HCT116 (cell line): Measurements from ENCODE around the gene TMEM217. TPM values are rescaled to one million over a fixed set of nuclear protein-coding genes. Genes with fewer than 3 reads are reported as not detected.

Experiments used
- ATAC-seq: fragments of 200-7000 bp; cut with Tn5 transposase; 2 replicates; pipeline ENCODE4 v1.9.1; 2020; ENCODE audit warnings: mild to moderate bottlenecking, moderate library complexity
- BruUV-seq: library from RNA; stranded (reverse); fragments of 400-500 nt; replicated peaks from 2 replicates; lab custom pipeline; 2021; lab: Mats Ljungman, UMichigan
- CTCF ChIA-PET: fragments of 300-600 bp; sonication (Branson Sonifier 250); formaldehyde crosslinking; loops from one replicate; lab custom pipeline; 2021; ENCODE audit warnings: antibody characterized with exemption; lab: Charles Lee
- POLR2A ChIA-PET: fragments of 300-600, 350-600 bp; sonication (Branson Sonifier 250); formaldehyde crosslinking; loops from one replicate; lab custom pipeline; 2021; ENCODE audit warnings: antibody characterized with exemption; lab: Charles Lee
- RAD21 ChIA-PET, 2 experiments: fragments of 300-600 bp; sonication (Branson Sonifier 250); formaldehyde crosslinking; loops; one replicate each; lab custom pipeline; 2023; ENCODE audit warnings: low total read pairs in 2 of 2; ENCODE audit not compliant: uncharacterized antibody in 2 of 2, unreplicated experiment in 2 of 2, low non-redundant PET in 1 of 2; lab: Charles Lee
- DNase-seq: peaks from one replicate; pipeline ENCODE4 v3.0.0-alpha.2; 2010; ENCODE audit warnings: low read depth, low spot score
- H2AFZ ChIP-seq: fragments of 200-600 bp; shearing (Covaris generic), sonication (generic); 2 replicates; pipeline ENCODE4 v1.6.1; 2017; ENCODE audit warnings: low read depth, mixed run types, mixed read lengths, antibody characterized with exemption, low read length; ENCODE audit not compliant: poor library complexity, severe bottlenecking
- H3K27ac ChIP-seq: 2 replicates; pipeline ENCODE4 v1.5.1; 2012; ENCODE audit warnings: low read depth, low read length
- H3K27me3 ChIP-seq: fragments of 200-600 bp; sonication (generic); 2 replicates; pipeline ENCODE4 v1.6.1; 2016; ENCODE audit warnings: mixed run types, low read length, mixed read lengths; ENCODE audit not compliant: insufficient read depth
- H3K36me3 ChIP-seq, 2 experiments: fragments of 200-500 bp in 1 of 2; fragments of 200-600 bp in 1 of 2; sonication (Bioruptor generic) in 1 of 2; sonication (generic) in 1 of 2; 2 replicates each; pipeline versions ENCODE4 v1.5.1 to v1.6.1; 2014 to 2016; ENCODE audit warnings: low read length in 2 of 2, inconsistent platforms in 1 of 2, mixed read lengths in 1 of 2, mixed run types in 1 of 2; ENCODE audit not compliant: insufficient read depth in 2 of 2, control insufficient read depth in 1 of 2
- H3K4me1 ChIP-seq, 2 experiments: fragments of 200-600 bp in 1 of 2; sonication (generic) in 1 of 2; 2 replicates each; pipeline versions ENCODE4 v1.5.1 to v1.6.1; 2012 to 2017; ENCODE audit warnings: low read length in 2 of 2, inconsistent platforms in 1 of 2, mild to moderate bottlenecking in 1 of 2, mixed read lengths in 1 of 2, mixed run types in 1 of 2, moderate library complexity in 1 of 2; ENCODE audit not compliant: insufficient read depth in 2 of 2, control insufficient read depth in 1 of 2
- H3K4me2 ChIP-seq: fragments of 200-600 bp; sonication (generic); 2 replicates; pipeline ENCODE4 v1.6.1; 2017; ENCODE audit warnings: mixed run types, low read length, mixed read lengths
- H3K4me3 ChIP-seq, 2 experiments: fragments of 200-600 bp in 1 of 2; sonication (generic) in 1 of 2; replicated peaks in 1 of 2; 2 replicates each; pipeline ENCODE4 v1.5.1; 2011 to 2016; ENCODE audit warnings: low read length in 2 of 2, control low read depth in 1 of 2, low read depth in 1 of 2, mild to moderate bottlenecking in 1 of 2, mixed read lengths in 1 of 2, mixed run types in 1 of 2
- H3K79me2 ChIP-seq: fragments of 200-600 bp; sonication (generic); 2 replicates; pipeline ENCODE4 v1.6.1; 2017; ENCODE audit warnings: mild to moderate bottlenecking, mixed run types, low read length, moderate library complexity, mixed read lengths; ENCODE audit not compliant: insufficient read depth
- H3K9ac ChIP-seq: fragments of 200-600 bp; sonication (generic); 2 replicates; pipeline ENCODE4 v1.6.1; 2016; ENCODE audit warnings: low read length, mixed read lengths
- H3K9me2 ChIP-seq: fragments of 200-600 bp; sonication (generic), shearing (Covaris generic); 2 replicates; pipeline ENCODE4 v1.6.1; 2017; ENCODE audit warnings: mixed run types, mild to moderate bottlenecking, moderate library complexity; ENCODE audit not compliant: insufficient read depth
- H3K9me3 ChIP-seq, 2 experiments: fragments of 200-500 bp in 1 of 2; fragments of 200-600 bp in 1 of 2; sonication (Bioruptor generic) in 1 of 2; sonication (generic) in 1 of 2; 2 replicates each; pipeline ENCODE4 v1.6.1; 2014 to 2017; ENCODE audit warnings: low read length in 2 of 2, mixed read lengths in 2 of 2, inconsistent platforms in 1 of 2, low read depth in 1 of 2, mild to moderate bottlenecking in 1 of 2, mixed run types in 1 of 2, moderate library complexity in 1 of 2; ENCODE audit not compliant: control insufficient read depth in 1 of 2, insufficient read depth in 1 of 2
- H4K20me1 ChIP-seq: fragments of 200-600 bp; sonication (generic), shearing (Covaris generic); 2 replicates; pipeline ENCODE4 v1.6.1; 2017; ENCODE audit warnings: mixed run types, mild to moderate bottlenecking, moderate library complexity; ENCODE audit not compliant: insufficient read depth
- CBX3 ChIP-seq: IDR thresholded peaks from 2 replicates; pipeline ENCODE4 v1.6.1; 2012; ENCODE audit warnings: low read depth
- ELF1 ChIP-seq: IDR thresholded peaks from 2 replicates; pipeline ENCODE4 v1.6.1; 2012; ENCODE audit warnings: low read depth, borderline replicate concordance
- MAX ChIP-seq: IDR thresholded peaks from 2 replicates; pipeline ENCODE4 v1.6.1; 2012
- POLR2AphosphoS5 ChIP-seq: IDR thresholded peaks from 2 replicates; pipeline ENCODE4 v1.6.1; 2011; ENCODE audit warnings: mild to moderate bottlenecking, low read depth, low read length, moderate library complexity
- RAD21 ChIP-seq: IDR thresholded peaks from 2 replicates; pipeline ENCODE4 v1.6.1; 2012; ENCODE audit warnings: low read depth, mild to moderate bottlenecking
- SIN3A ChIP-seq: IDR thresholded peaks from 2 replicates; pipeline ENCODE4 v1.6.1; 2012; ENCODE audit warnings: low read depth
- TCF7L2 ChIP-seq: IDR thresholded peaks from 2 replicates; pipeline ENCODE4 v1.7.0; 2011; ENCODE audit warnings: borderline replicate concordance, inconsistent platforms; ENCODE audit not compliant: insufficient read depth, insufficient read length; ENCODE audit errors: extremely low read depth
- ZFX ChIP-seq: fragments of 450-650 bp; IDR thresholded peaks from 2 replicates; pipeline ENCODE4 v1.6.1; 2017
- intact Hi-C: fragments of 100-400 bp; cut with micrococcal nuclease; formaldehyde crosslinking; loops from 2 replicates; pipeline ENCODE4 v1.10.0; 2022
- total RNA-seq: library from RNA; stranded (reverse); gene quantifications from one replicate; pipeline ENCODE4 v1.2.1, GENCODE V29; 2021; ENCODE audit not compliant: unreplicated experiment
- TF ChIP-seq, protein P1 (sequence below): IDR thresholded peaks from 2 replicates; pipeline ENCODE4 v1.6.1; 2012; ENCODE audit warnings: low read depth

TMEM217 gene
- total RNA-seq, 1 experiment from 2014 or later = 0.98 TPM

DNA sequence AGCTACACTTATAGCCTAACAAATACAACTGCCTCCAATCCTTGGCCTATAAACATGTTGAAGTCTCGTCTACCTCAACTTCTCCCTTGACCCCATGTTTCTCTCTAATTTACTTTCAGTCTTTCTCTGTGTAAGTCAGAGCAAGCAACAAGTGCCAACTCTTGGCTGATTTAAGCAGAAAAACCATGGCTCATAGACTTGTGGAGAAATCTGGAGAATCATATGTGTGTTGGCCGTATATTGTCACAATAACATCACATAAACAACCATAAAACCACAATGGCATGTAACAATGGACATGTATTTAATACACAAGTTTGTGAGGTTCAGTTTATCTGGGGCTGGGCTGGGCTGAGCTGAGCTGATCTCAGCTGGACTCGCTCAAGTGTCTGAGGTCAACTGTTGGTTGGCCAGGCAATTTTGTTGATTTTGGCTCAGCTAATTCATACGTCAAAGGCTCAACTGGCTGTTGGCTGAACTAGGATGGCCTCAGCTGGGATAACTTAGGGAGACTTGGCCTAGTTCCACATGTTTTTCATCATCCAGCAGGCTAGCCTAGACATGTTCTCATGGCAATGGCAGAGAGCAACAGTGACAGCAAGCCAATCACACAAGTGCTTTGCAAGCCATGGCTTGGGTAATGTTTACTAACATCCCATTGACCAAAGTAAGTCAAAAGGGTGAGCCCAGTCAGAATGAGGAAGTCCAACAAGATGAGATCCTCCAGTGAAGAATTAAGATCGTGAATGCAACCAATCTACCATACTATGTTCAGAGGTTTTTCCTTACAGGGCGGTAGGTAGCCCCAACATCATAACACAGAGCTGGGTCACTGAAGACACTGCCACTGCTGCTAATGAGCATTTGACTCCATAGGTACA, 13.3 kb downstream of the TMEM217 start:
- ChIA-PET RAD21 (no interaction called here), POLR2A (no interaction called here), CTCF (no interaction called here)
- H3K4me2 ChIP-seq = no peak overlapping the region
- no peak overlapping the region for H3K9ac ChIP-seq
- peaks cover 38 to 53% of the 10 kb centered on the region in 2 experiments for H3K4me1 ChIP-seq
- no peaks in the 10 kb centered on the region for H3K9me2 ChIP-seq
- TF ChIP-seq CBX3 (no peak), ZFX (no peak), RAD21 (no peak), SIN3A (no peak), ELF1 (no peak), POLR2AphosphoS5 (no peak), MAX (no peak), TCF7L2 (no peak)
- TF ChIP-seq, protein P1, sequence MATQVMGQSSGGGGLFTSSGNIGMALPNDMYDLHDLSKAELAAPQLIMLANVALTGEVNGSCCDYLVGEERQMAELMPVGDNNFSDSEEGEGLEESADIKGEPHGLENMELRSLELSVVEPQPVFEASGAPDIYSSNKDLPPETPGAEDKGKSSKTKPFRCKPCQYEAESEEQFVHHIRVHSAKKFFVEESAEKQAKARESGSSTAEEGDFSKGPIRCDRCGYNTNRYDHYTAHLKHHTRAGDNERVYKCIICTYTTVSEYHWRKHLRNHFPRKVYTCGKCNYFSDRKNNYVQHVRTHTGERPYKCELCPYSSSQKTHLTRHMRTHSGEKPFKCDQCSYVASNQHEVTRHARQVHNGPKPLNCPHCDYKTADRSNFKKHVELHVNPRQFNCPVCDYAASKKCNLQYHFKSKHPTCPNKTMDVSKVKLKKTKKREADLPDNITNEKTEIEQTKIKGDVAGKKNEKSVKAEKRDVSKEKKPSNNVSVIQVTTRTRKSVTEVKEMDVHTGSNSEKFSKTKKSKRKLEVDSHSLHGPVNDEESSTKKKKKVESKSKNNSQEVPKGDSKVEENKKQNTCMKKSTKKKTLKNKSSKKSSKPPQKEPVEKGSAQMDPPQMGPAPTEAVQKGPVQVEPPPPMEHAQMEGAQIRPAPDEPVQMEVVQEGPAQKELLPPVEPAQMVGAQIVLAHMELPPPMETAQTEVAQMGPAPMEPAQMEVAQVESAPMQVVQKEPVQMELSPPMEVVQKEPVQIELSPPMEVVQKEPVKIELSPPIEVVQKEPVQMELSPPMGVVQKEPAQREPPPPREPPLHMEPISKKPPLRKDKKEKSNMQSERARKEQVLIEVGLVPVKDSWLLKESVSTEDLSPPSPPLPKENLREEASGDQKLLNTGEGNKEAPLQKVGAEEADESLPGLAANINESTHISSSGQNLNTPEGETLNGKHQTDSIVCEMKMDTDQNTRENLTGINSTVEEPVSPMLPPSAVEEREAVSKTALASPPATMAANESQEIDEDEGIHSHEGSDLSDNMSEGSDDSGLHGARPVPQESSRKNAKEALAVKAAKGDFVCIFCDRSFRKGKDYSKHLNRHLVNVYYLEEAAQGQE = no peak
- no peak overlapping the region for H2AFZ ChIP-seq
- no peaks in the 10 kb centered on the region for H3K79me2 ChIP-seq
- H3K27ac ChIP-seq = no peak overlapping the region
- ATAC-seq (no peak), DNase-seq (no peak)
- H3K4me3 ChIP-seq = no peak overlapping the region
- H3K36me3 ChIP-seq = no peaks in the 10 kb centered on the region
- H3K9me3 ChIP-seq = no peaks in the 10 kb centered on the region
- intact Hi-C loops = no loop called here
- no TSS peak for BruUV-seq
- no peaks in the 10 kb centered on the region for H4K20me1 ChIP-seq
- no peaks in the 10 kb centered on the region for H3K27me3 ChIP-seq
